ENCODE measurements around the gene NDUFAF3. TPM values are rescaled to one million over a fixed set of nuclear protein-coding genes. Genes with fewer than 3 reads are reported as not detected.

The NDUFAF3 gene
- total and polyA plus RNA-seq, 10 of the 15 experiments (the other 5 are each of a cell fraction or from before 2014, with no cell fraction given) = 25.4 to 228 (median 63.9) TPM

DNA sequence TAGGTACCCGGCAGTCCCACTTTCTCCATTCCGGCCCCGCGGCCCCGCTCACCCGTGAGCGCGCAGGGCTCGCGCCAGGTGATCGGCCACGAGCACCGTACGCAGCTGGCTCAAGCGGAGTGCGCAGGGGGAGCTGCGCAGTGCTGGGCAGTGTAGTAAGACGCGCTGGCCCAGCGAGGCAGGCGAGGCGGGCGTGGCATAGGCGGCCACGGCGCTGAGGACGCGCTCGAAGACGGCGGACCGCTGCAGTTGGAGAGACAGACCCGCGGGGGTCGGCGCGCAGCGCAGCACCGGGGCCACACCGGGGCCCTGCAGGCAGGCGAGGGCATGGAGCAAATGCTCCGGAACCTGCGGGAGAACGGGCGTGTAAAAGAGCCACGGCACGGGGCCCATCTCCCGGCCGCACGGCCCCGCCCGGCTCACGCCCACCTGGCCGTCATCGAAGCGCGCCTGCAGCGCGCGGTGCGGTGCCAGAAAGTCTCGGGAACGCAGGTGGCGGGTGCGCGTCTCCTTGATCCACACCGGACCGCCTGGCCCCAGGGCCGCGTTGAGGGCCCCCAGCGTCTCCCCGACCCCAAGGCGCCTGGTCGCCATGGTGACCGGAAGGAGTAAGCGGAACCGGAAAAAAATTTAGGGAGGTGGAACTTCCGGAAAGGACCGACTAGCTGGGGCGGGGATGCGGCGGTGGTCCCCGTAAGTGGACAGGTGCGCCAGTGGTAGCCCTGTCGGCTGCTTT, 3.8 kb upstream of the NDUFAF3 start, which contains the start of gene DALRD3:
DALRD3 (minus strand) TSS at position 610 of the 736 bp plus-strand sequence; CDS start at position 594, 16 bp downstream.
- no peak for DNase-seq (ENCODE audit: low read depth, low spot score)
- Histone ChIP-seq H3K4me2 (ENCODE audit: control insufficient read depth, insufficient read depth) (peak within 1 kb of the TSS; percentile 86), H2AFZ (ENCODE audit: control insufficient read depth, low read depth, low read length) (peak within 1 kb of the TSS; percentile 79), H3K9ac (ENCODE audit: control insufficient read depth, insufficient read depth, low read length) (peak within 1 kb of the TSS; percentile 81), H3K79me2 (ENCODE audit: control insufficient read depth, insufficient read depth, low read length) (peaks cover 37% of the 10 kb centered on the region), H3K36me3 (ENCODE audit: control insufficient read depth in 2 of 2, insufficient read depth in 2 of 2, low read length in 1 of 2) (peaks cover 18 to 22% of the 10 kb centered on the region in 2 experiments; a peak in 3 of 4 replicates), H3K27ac (ENCODE audit: control insufficient read depth, insufficient read depth) (peak within 1 kb of the TSS; percentile 59), H3K4me3 (peak within 1 kb of the TSS; percentile 95), H4K20me1 (ENCODE audit: control insufficient read depth, insufficient read depth) (no peaks in the 10 kb centered on the region), H3K27me3 (replicated peaks in 1 of 2; ENCODE audit: control insufficient read depth in 2 of 2, insufficient read depth in 2 of 2, low read length in 1 of 2) (no peaks in the 10 kb centered on the region), H3K4me1 (ENCODE audit: control insufficient read depth, insufficient read depth, low read length) (peaks cover 8% of the 10 kb centered on the region), H3K9me3 (replicated peaks; ENCODE audit: control insufficient read depth, insufficient read depth, low read length) (no peaks in the 10 kb centered on the region)
- ChIA-PET CTCF (interaction anchor here (0.6 to 5.9 kb wide), 3 partner anchors 10 to 317 kb away, joined by 3 to 83 read pairs (median 21); partner anchors contain the start of genes P4HTM and WDR6), SMC1A (ENCODE audit: uncharacterized antibody, unreplicated experiment) (interaction anchor here (0.7 to 4.2 kb wide), 2 partner anchors 10 to 11 kb away, joined by 4 to 21 read pairs; partner anchors contain the start of genes IMPDH2 and WDR6), POLR2A (interaction anchor here (0.5 to 3.1 kb wide), 6 partner anchors 10 to 115 kb away, joined by 3 to 28 read pairs (median 6); partner anchors contain the start of genes IMPDH2, QRICH1 and WDR6), RAD21 (ENCODE audit: unreplicated experiment) (interaction anchor here (0.7 to 2.3 kb wide), 5 partner anchors 9 to 31 kb away, joined by 3 to 12 read pairs (median 4); partner anchors contain the start of genes IMPDH2 and WDR6)
- no TSS peak for BruUV-seq (replicated peaks)
- FAIRE-seq = no peak
- intact Hi-C loops (cut with micrococcal nuclease; ENCODE audit: unreplicated experiment) (no loop called here), in situ Hi-C loops (cut with MboI) (no loop called here)
- ATAC-seq = peak; percentile 26
- under 1% methylated on average over 82 of the region's 85 CpGs for WGBS (ENCODE audit: insufficient coverage, insufficient replicate concordance, low lambda C conversion rate, missing lambda C conversion rate)
- no peak for TF ChIP-seq NFIC (IDR thresholded peaks at IDR 0.05; ENCODE audit: low read depth, low read length)
- TF ChIP-seq, protein P1, sequence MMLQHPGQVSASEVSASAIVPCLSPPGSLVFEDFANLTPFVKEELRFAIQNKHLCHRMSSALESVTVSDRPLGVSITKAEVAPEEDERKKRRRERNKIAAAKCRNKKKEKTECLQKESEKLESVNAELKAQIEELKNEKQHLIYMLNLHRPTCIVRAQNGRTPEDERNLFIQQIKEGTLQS (IDR thresholded peaks at IDR 0.05; ENCODE audit: borderline replicate concordance, extremely low read depth, low read depth, low read length) = no peak
- no peak for TF ChIP-seq FOXK2 (IDR thresholded peaks at IDR 0.05)
- TF ChIP-seq, protein P2, sequence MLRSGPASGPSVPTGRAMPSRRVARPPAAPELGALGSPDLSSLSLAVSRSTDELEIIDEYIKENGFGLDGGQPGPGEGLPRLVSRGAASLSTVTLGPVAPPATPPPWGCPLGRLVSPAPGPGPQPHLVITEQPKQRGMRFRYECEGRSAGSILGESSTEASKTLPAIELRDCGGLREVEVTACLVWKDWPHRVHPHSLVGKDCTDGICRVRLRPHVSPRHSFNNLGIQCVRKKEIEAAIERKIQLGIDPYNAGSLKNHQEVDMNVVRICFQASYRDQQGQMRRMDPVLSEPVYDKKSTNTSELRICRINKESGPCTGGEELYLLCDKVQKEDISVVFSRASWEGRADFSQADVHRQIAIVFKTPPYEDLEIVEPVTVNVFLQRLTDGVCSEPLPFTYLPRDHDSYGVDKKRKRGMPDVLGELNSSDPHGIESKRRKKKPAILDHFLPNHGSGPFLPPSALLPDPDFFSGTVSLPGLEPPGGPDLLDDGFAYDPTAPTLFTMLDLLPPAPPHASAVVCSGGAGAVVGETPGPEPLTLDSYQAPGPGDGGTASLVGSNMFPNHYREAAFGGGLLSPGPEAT (IDR thresholded peaks at IDR 0.05; ENCODE audit: low read depth) = 0 out of 2 replicates have a peak, but pooled peaks have one; percentile 7
- TF ChIP-seq ZNF207 (IDR thresholded peaks at IDR 0.05; ENCODE audit: borderline replicate concordance) = 0 out of 2 replicates have a peak, but pooled peaks have one; percentile 26
- TF ChIP-seq SMARCA5 (IDR thresholded peaks at IDR 0.05) = 0 out of 2 replicates have a peak, but pooled peaks have one; percentile 8
- peak in 1 of 2 experiments; percentile 11; a peak in 1 of 3 replicates for TF ChIP-seq EGR1 (IDR thresholded peaks at IDR 0.05; ENCODE audit: borderline replicate concordance in 1 of 2, low read depth in 2 of 2, low read length in 2 of 2)
- TF ChIP-seq NR2F1 (conservative IDR thresholded peaks at IDR 0.05) = peak; percentile 50; the same call in 1 of the 2 replicates
- TF ChIP-seq MEF2B (IDR thresholded peaks at IDR 0.05; ENCODE audit: partially characterized antibody, poor library complexity, severe bottlenecking) = peak; percentile 51
- TF ChIP-seq, protein P3, sequence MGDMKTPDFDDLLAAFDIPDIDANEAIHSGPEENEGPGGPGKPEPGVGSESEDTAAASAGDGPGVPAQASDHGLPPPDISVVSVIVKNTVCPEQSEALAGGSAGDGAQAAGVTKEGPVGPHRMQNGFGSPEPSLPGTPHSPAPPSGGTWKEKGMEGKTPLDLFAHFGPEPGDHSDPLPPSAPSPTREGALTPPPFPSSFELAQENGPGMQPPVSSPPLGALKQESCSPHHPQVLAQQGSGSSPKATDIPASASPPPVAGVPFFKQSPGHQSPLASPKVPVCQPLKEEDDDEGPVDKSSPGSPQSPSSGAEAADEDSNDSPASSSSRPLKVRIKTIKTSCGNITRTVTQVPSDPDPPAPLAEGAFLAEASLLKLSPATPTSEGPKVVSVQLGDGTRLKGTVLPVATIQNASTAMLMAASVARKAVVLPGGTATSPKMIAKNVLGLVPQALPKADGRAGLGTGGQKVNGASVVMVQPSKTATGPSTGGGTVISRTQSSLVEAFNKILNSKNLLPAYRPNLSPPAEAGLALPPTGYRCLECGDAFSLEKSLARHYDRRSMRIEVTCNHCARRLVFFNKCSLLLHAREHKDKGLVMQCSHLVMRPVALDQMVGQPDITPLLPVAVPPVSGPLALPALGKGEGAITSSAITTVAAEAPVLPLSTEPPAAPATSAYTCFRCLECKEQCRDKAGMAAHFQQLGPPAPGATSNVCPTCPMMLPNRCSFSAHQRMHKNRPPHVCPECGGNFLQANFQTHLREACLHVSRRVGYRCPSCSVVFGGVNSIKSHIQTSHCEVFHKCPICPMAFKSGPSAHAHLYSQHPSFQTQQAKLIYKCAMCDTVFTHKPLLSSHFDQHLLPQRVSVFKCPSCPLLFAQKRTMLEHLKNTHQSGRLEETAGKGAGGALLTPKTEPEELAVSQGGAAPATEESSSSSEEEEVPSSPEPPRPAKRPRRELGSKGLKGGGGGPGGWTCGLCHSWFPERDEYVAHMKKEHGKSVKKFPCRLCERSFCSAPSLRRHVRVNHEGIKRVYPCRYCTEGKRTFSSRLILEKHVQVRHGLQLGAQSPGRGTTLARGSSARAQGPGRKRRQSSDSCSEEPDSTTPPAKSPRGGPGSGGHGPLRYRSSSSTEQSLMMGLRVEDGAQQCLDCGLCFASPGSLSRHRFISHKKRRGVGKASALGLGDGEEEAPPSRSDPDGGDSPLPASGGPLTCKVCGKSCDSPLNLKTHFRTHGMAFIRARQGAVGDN (IDR thresholded peaks at IDR 0.05) = 0 out of 2 replicates have a peak, but pooled peaks have one; percentile 30
- no peak for TF ChIP-seq PAX8 (IDR thresholded peaks at IDR 0.05)
- TF ChIP-seq YY1 (IDR thresholded peaks at IDR 0.05; ENCODE audit: low read depth, low read length) = peak; percentile 67; the same call in 1 of the 2 replicates
- TF ChIP-seq YBX1 (IDR thresholded peaks at IDR 0.05) = no peak
- TF ChIP-seq RCOR1 (conservative IDR thresholded peaks at IDR 0.05; ENCODE audit: low read depth, low read length) = no peak
- TF ChIP-seq CREM (IDR thresholded peaks at IDR 0.05; ENCODE audit: low read depth) = peak; percentile 83

Measured in GM12878 (cell line).